GM21447 (cell line): ENCODE data around the gene NDUFS4.
"Not testable (repeated sequence)": the region's sequence is repeated elsewhere in the genome, so short reads cannot be mapped to it uniquely, and the experiment has no call there.

ENCODE experiments used
- ATAC-seq: cut with Tn5 transposase; IDR thresholded peaks from one replicate; pipeline ENCODE4 v1.9.1; 2021; ENCODE audit not compliant: unreplicated experiment

Gene NDUFS4

DNA sequence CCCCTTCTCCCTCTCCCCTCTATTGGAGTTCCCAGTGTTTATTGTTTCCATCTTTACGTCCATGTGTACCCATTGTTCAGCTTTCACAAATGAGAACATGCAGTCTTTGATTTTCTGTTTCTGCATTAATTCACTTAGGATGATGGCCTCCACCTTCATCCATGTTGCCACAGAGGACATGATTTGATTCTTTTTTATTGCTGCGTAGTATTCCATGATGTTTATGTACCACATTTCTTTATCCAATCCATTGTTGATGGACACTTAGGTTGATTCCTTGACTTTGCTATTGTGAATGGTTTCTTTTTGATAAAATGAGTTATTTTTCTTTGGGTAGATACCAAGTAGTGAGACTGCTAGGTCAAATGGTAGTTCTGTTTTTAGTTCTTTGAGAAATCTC lies 88.9 kb downstream of the NDUFS4 start:
- ATAC-seq: no peak

GRCh38 chr5:53660573-53660972 lies 100.1 kb downstream of the NDUFS4 start:
- ATAC-seq: not testable (repeated sequence)

- not testable (repeated sequence) for ATAC-seq
These were observed 104.9 kb downstream of the NDUFS4 start for GRCh38 chr5:53665313-53665712.

GRCh38 chr5:53667621-53668020 lies 107.2 kb downstream of the NDUFS4 start:
- ATAC-seq: no peak

DNA sequence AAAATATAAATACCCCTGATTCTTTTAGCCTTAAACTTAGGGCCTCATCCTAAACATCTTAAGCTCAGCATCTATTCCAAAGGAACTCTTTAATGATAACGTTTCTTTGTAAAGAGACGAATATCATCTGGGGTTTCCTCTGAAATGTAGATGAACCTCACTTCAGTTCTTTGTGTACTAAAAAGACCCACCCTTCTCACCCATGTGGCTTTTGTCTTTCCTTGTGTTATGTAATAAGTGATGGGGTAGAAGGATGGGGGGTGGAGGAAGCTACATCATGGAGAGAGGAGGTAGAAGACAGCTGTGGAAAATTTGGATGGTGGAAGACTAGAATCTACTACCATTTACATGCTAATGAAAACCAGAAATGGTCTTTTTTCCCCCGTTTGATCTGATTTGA lies 111.0 kb downstream of the NDUFS4 start:
- ATAC-seq: no peak

DNA sequence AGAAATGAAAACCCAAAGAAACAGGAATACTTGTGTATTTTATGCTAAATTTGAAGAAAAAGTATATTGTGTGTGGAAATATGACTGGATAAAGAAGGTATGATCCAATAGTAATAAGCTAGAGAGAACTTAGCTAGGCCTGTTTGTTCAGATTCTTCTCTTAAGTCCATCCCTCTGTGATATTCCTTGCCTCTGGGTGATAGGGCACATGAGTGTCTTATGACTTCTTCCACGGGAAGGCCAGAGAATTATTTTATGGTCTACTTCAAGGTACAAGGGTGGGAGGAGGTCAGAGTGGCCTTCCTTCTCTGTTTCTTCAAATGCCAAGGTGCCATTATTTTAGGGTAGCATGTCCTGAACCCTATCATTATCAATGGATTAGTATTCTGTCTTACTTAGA lies 113.7 kb downstream of the NDUFS4 start:
- ATAC-seq: no peak

GRCh38 chr5:53677632-53678031 lies 117.2 kb downstream of the NDUFS4 start:
- ATAC-seq: no peak

DNA sequence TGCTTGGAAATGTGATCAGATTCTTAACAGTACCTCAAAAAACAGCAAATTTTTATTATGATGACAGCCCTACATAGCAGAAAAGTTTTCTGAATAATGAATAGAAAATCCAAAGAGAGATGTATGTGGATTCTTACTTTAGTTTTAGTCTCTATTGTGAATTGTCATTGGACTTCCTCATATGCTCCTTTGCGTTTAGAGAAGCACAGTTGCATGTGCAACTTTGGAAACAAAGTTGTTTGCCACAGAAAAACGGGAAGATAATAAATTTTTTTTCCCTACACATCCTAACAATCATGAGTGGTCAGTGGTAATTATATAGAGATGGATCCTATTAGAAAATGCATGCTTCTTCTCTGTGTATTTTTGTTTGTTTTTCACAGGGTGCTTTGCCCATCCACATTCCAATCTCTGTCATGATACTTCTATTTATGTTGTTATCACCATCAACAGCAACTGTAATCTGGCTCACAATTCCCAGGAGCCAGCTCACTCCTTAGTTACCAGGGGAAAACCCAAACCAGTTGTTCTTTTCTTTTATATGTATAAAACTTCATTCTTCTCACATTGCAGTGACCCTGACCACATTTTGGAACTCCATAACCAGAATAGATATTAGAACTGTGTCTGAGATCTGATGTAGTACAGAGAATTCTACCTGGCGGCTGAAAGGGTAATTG lies 118.7 kb downstream of the NDUFS4 start:
- ATAC-seq: no peak

DNA sequence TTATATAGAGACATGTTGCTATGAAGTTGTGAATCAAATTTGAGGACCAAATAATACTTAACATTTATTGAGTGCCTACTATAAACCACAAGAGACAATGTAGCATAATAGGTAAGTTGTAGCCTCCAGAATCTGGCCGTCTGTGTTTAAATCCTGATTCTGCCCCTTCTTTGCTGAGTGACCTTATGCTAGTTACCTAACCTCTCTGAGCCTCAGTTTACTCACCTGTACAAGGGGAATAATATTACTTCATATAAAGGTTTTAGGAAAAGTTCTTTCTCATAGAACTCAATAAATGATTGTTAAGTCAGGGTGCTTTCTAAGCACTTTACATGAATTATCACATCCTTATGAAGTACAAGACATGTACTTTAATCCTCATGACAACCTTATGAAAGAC lies 120.6 kb downstream of the NDUFS4 start:
- no peak for ATAC-seq

DNA sequence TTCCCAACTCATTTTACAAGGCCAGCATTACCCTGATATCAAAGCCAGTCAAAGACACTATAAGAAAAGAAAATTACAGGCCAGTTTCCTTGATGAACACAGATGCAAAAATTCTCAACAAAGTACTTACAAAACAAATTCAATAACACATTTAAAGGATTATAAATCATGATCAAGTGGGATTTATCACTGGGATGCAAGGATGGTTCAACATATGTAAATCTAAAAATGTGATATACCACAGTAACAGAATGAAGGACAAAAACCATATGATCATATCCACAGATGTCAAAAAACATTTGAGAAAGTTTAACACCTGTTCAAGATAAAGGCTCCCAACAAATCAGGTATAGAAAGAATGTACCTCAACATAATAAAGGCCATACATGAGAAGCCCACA lies 130.6 kb downstream of the NDUFS4 start:
- ATAC-seq: no peak

DNA sequence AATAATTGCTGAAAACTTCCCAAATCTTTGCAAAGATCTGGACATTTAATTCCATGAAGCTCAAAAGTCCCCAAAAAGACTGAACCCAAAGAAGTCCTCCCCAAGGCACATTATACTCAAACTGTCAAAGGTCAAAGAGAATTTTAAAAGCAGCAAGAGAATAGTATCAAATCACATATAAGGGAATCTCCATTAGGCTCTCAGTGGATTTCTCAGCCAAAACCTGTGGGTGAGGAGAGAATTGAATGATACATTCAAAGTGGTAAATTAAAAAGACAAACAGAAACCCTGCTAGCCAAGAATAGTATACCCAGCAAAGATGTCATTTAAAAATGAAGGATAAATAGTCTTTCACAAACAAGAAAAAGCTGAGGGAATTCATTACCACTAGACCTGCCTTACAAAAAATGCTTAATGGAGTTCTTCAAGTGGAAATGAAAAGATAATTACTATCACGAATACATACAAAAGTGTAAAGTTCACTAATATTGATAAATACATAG lies 134.1 kb downstream of the NDUFS4 start:
- ATAC-seq: no peak

DNA sequence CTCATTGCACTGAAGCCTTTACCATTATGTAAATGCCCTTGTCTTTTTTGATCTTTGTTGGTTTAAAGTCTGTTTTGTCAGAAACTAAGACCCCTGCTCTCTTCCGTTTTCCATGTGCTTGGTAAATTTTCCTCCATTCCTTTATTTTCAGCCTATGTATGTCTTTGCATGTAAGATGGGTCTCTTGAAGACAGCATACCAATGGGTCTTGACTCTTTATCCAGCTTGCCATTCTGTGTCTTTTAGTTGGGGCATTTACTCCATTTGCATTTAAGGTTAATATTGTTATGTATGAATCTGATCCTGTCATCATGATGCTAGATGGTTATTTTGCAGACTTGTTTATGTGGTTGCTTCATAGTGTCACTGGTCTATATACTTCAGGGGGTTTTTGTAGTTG lies 150.0 kb downstream of the NDUFS4 start:
- not testable (repeated sequence) for ATAC-seq

DNA sequence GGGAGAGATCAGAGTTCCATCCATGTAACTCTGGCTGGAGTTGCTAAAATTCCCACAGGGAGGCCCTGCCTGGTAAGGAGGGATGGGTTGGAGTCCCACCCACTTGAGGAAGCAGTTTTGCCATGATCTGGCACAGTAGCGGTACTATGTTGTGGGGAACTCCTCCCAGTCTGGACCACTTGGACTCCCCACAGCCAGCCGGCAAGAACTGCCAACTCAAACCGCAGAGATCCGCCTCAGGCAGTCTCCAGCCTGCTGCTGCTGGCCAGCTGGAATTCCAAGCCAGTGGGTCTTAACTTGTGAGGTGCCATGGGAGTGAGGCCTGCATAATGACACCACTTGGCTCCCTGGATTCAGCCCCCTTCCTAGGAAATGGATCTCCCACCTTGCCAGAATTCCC lies 151.9 kb downstream of the NDUFS4 start:
- ATAC-seq: no peak

GRCh38 chr5:53713978-53714666 lies 153.7 kb downstream of the NDUFS4 start:
- no peak for ATAC-seq

DNA sequence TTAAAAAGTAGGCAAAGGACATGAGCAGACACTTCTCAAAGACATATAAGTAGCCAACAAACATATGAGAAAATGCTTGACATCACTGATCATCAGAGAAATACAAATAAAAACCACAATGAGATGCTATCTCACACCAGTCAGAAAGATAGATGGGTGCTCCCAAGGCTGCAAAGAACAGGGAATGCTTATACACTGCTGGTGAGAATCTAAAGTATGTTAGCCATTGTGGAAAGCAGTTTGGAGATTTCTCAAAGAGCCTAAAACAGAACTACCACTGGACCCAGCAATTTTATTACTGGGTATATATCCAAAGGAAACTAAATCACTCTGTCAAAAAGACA lies 154.2 kb downstream of the NDUFS4 start:
- no peak for ATAC-seq

DNA sequence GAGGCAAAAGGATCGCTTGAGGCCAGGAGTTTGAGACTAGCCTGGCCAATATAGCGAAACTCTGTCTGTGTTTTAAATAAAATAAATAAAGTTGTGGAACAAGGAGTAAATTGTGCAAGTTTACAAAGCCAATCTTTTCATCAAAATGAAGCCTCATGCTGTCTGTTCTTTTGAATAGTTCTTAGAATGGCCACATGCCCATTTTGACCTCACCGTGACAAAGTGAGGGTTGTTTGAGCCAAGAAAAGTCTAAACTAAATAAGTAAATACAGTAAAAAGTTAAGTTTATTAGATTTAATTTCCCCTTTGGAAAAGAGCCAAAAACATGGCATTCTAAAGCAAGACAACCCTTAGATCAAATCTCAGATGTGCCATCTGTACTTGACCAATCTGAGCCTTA lies 165.7 kb downstream of the NDUFS4 start:
- no peak for ATAC-seq

DNA sequence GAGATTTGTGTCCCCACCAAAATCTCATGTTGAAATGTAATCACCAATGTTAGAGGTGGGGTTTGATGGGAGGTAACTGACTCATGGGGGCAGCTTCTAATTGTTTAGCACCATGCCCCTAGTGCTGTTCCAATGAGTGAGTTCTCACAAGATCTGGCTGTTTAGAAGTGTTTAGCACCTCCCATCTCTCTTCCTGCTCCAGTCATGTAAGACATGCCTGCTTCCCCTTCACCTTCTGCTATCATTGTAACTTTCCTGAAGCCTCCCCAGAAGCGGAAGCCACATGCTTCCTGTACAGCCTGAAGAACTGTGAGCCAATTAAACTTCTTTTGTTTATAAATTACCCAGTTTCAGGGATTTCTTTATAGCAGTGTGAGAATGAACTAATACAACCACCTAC lies 170.5 kb downstream of the NDUFS4 start:
- no peak for ATAC-seq
